Esophagus squamous epithelium (tissue), 5 donors: ENCODE data around the gene IFNK. TPM values are rescaled to one million over a fixed set of nuclear protein-coding genes. Genes with fewer than 3 reads are reported as not detected.

Experiments
- DNase-seq: peaks from one replicate; lab custom pipeline; 2025; lab: John Stamatoyannopoulos, UW
- H3K27ac ChIP-seq, 4 donors: fragments of 200-600 bp; sonication (generic); one replicate each; pipeline ENCODE4 v1.5.1; 2016 to 2019; ENCODE audit warnings: mild to moderate bottlenecking in 1 of 4
- H3K27me3 ChIP-seq, 4 donors: fragments of 200-600 bp; sonication (generic); 1 replicate in 3 of 4; 2 replicates in 1 of 4; pipeline versions ENCODE4 v1.5.1 to v1.6.0; 2017 to 2021; ENCODE audit warnings: antibody characterized with exemption in 1 of 4
- H3K36me3 ChIP-seq, 3 donors: fragments of 200-600 bp; sonication (generic); one replicate each; pipeline ENCODE4 v1.5.1; 2016 to 2019
- H3K4me1 ChIP-seq, 3 donors: fragments of 200-600 bp; sonication (generic); one replicate each; pipeline ENCODE4 v1.5.1; 2017 to 2019
- H3K4me3 ChIP-seq, 4 donors: fragments of 200-600 bp; sonication (generic); 1 replicate in 3 of 4; 2 replicates in 1 of 4; pipeline ENCODE4 v1.5.1; 2016 to 2019; ENCODE audit warnings: mild to moderate bottlenecking in 2 of 4, moderate library complexity in 1 of 4
- H3K9me3 ChIP-seq, 3 donors: fragments of 200-600 bp; sonication (generic); one replicate each; pipeline ENCODE4 v1.5.1; 2016 to 2019
- POLR2A ChIP-seq, 4 donors: fragments of 450-650 bp; IDR thresholded peaks; one replicate each; pipeline ENCODE4 v1.6.1; 2017; ENCODE audit warnings: antibody characterized with exemption in 4 of 4, mild to moderate bottlenecking in 4 of 4, moderate library complexity in 3 of 4
- WGBS, 2 donors: methylation state at CpG; one replicate each; pipeline ENCODE4 v1.1.5; 2018; 5-methylcytosine and 5-hydroxymethylcytosine counted together
- intact Hi-C: fragments of 100-400 bp; cut with DNase I; formaldehyde crosslinking; loops from one replicate; pipeline ENCODE4 v1.15.0; 2022
- total RNA-seq, 4 donors: library from RNA; depleted of rRNA; stranded (reverse); fragments of >200 nt; gene quantifications; one replicate each; pipeline ENCODE4 v1.1.0, GENCODE V29; 2016
- TF ChIP-seq, protein P1 (sequence below), 6 experiments: fragments of 450-650 bp in 4 of 6; fragments of 200-600 bp in 2 of 6; sonication (generic) in 2 of 6; IDR thresholded peaks; one replicate each; pipeline ENCODE4 v1.5.1; 2016 to 2019; ENCODE audit warnings: antibody characterized with exemption in 6 of 6, mild to moderate bottlenecking in 4 of 6, moderate library complexity in 4 of 6
- donor health status: DM: yes; HTN: yes; CAD: no.

IFNK gene
- total RNA-seq, 4 donors from 2014 or later: not detected

DNA sequence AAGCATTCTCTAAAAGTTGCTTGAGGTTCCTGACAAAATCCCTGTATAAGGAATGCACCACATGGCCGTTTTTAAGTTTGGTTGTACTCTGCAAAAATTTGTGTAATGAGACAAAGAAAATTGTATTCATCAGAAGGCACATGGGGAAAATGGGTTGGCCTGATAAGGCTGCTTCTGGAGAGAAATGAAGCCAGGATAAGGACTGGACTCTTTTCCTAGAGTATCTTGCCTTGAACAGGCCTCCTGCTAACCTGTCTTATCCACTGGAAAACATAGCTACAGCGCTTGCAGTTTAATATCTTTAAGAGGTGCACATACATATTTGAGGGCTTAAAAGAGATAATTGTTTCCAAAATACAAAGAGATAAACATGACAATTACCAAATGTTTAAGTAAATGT lies 41.4 kb upstream of the IFNK start:
- WGBS, 2 donors: 70 to 94% methylated on average over 2 of the region's 2 CpGs
- H3K4me3 ChIP-seq: no peak overlapping the region
- DNase-seq: no peak
- peaks cover 0 to 4% (median 0%) of the 10 kb centered on the region in 3 donors for H3K9me3 ChIP-seq
- H3K27ac ChIP-seq: no peak overlapping the region
- no peaks in the 10 kb centered on the region for H3K27me3 ChIP-seq
- intact Hi-C loops: no loop called here
- TF ChIP-seq, protein P1, sequence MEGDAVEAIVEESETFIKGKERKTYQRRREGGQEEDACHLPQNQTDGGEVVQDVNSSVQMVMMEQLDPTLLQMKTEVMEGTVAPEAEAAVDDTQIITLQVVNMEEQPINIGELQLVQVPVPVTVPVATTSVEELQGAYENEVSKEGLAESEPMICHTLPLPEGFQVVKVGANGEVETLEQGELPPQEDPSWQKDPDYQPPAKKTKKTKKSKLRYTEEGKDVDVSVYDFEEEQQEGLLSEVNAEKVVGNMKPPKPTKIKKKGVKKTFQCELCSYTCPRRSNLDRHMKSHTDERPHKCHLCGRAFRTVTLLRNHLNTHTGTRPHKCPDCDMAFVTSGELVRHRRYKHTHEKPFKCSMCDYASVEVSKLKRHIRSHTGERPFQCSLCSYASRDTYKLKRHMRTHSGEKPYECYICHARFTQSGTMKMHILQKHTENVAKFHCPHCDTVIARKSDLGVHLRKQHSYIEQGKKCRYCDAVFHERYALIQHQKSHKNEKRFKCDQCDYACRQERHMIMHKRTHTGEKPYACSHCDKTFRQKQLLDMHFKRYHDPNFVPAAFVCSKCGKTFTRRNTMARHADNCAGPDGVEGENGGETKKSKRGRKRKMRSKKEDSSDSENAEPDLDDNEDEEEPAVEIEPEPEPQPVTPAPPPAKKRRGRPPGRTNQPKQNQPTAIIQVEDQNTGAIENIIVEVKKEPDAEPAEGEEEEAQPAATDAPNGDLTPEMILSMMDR (IDR thresholded peaks at IDR 0.05): no peak
- TF ChIP-seq POLR2A (IDR thresholded peaks at IDR 0.05): no peak
- peaks cover 0 to 7% (median 0%) of the 10 kb centered on the region in 3 donors for H3K4me1 ChIP-seq
- H3K36me3 ChIP-seq: no peaks in the 10 kb centered on the region

DNA sequence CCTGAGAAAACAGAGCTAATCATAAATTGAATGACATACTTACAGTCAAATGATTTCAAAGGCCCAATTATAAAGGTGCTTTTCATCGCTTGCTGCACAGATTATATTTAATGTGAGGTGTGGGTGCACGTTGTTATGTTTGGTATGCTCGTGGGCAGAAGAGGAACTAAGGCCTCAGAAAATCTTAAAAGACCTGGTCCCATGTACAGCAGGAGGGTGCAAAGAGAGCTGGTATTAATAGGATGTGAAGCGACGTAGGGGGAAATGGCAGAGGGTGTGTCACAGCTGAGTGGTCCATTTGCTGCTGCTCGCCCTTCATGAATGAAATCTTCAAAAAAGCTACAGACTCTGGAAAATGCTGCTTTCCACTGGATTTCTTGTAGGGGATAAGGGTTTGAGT lies 40.5 kb upstream of the IFNK start:
- 81 to 92% methylated on average over 6 of the region's 6 CpGs for WGBS, 2 donors
- intact Hi-C loops: no loop called here

DNA sequence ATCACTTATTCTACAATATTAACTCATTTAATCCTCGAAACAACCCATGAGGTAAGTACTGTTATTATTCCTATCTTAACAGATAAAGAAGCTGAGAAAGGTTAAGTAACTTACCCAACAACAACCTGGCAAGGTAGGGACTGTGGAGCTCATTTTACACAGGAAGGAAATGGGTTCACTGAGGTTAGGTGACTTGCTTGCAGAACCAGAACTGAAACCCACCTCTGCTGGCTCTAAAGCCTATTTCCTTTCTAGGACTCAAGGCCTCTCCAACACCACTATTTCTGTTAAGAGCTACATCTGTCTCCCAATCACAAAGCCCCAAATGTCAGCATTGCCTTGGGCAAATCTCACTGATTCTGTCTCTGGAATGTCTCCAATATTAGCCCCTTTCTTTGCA lies 38.9 kb upstream of the IFNK start:
- Histone ChIP-seq H3K4me3 (no peak overlapping the region), H3K27me3 (no peaks in the 10 kb centered on the region), H3K27ac (no peak overlapping the region), H3K9me3 (no peaks in the 10 kb centered on the region), H3K4me1 (peaks cover 0 to 12% (median 0%) of the 10 kb centered on the region in 3 donors), H3K36me3 (no peaks in the 10 kb centered on the region)
- no peak for DNase-seq
- intact Hi-C loops: no loop called here
- no peak for TF ChIP-seq POLR2A (IDR thresholded peaks at IDR 0.05)
- TF ChIP-seq, protein P1 (IDR thresholded peaks at IDR 0.05): no peak
- WGBS, 2 donors: 88 to 92% methylated on average over 1 of the region's 1 CpG

More for the DNA sequence above, 40.5 kb upstream of the IFNK start:
- DNase-seq: no peak
- no peak overlapping the region for H3K27ac ChIP-seq
- TF ChIP-seq, protein P1 (IDR thresholded peaks at IDR 0.05): no peak
- TF ChIP-seq POLR2A (IDR thresholded peaks at IDR 0.05): no peak
- no peaks in the 10 kb centered on the region for H3K36me3 ChIP-seq
- H3K9me3 ChIP-seq: peaks cover 0 to 4% (median 0%) of the 10 kb centered on the region in 3 donors
- no peak overlapping the region for H3K4me3 ChIP-seq
- H3K4me1 ChIP-seq: peaks cover 0 to 12% (median 0%) of the 10 kb centered on the region in 3 donors
- H3K27me3 ChIP-seq: no peaks in the 10 kb centered on the region

DNA sequence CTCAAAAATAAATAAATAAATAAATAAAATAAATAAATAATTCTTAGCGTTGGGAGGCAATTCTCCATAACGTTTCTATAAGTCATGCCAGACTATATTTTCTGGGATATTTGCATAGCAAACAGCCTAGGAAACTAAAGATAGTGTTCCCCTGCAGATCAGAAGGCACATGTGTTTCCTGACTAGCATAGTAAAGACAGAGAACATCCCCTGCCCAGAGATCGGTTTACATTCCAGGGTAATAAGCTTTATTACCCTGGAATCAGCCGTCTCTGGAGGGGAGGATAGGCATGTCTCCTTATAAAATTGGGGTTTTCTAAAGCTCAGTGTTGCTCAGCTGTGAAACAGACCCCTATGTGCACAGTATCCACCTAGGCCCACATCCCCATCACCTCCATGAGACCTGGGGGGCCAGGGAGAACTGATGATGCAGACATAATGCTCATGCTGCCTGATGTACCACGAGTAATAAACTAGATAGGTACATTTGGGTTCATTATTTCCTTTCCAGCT lies 36.9 kb upstream of the IFNK start:
- Histone ChIP-seq H3K27me3 (no peaks in the 10 kb centered on the region), H3K36me3 (no peaks in the 10 kb centered on the region), H3K4me3 (no peak overlapping the region), H3K4me1 (peaks cover 0 to 12% (median 0%) of the 10 kb centered on the region in 3 donors), H3K27ac (no peak overlapping the region), H3K9me3 (no peaks in the 10 kb centered on the region)
- 45 to 51% methylated on average over 5 of the region's 5 CpGs for WGBS, 2 donors
- DNase-seq: no peak
- intact Hi-C loops: no loop called here
- TF ChIP-seq, protein P1 (IDR thresholded peaks at IDR 0.05): no peak
- no peak for TF ChIP-seq POLR2A (IDR thresholded peaks at IDR 0.05)

DNA sequence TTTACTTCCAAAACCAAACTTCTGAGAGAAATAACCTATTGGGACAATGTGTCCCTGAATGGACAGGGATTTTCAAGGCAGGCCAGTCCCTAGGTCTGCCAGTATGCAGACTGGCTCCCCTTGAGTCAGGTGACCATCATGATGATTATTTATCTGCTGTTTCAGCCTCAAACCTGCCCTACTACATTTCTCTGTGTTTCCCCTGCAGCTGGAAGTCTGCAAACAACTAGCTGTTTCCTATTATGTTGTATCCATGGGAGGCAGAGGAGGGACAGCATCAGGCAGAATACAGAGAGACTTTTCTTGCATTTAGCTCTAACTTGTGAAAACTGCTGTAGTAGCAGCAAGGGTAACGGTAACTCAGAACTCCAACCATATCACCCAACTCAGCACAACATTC lies 36.2 kb upstream of the IFNK start:
- intact Hi-C loops: no loop called here
- DNase-seq: no peak
- no peak for TF ChIP-seq POLR2A (IDR thresholded peaks at IDR 0.05)
- TF ChIP-seq, protein P1 (IDR thresholded peaks at IDR 0.05): no peak
- H3K9me3 ChIP-seq: no peaks in the 10 kb centered on the region
- H3K27me3 ChIP-seq: no peaks in the 10 kb centered on the region
- no peak overlapping the region for H3K27ac ChIP-seq
- no peaks in the 10 kb centered on the region for H3K36me3 ChIP-seq
- peaks cover 0 to 12% (median 0%) of the 10 kb centered on the region in 3 donors for H3K4me1 ChIP-seq
- H3K4me3 ChIP-seq: no peak overlapping the region
- 92 to 100% methylated on average over 1 of the region's 1 CpG for WGBS, 2 donors
